Germinal center (tissue), 1 donor: ENCODE results near the gene ADAM12.

Experiments used
- DNase-seq: peaks from one replicate; pipeline ENCODE4 v3.0.0; 2012; ENCODE audit warnings: mixed read lengths, low spot score

Gene ADAM12, protein sequence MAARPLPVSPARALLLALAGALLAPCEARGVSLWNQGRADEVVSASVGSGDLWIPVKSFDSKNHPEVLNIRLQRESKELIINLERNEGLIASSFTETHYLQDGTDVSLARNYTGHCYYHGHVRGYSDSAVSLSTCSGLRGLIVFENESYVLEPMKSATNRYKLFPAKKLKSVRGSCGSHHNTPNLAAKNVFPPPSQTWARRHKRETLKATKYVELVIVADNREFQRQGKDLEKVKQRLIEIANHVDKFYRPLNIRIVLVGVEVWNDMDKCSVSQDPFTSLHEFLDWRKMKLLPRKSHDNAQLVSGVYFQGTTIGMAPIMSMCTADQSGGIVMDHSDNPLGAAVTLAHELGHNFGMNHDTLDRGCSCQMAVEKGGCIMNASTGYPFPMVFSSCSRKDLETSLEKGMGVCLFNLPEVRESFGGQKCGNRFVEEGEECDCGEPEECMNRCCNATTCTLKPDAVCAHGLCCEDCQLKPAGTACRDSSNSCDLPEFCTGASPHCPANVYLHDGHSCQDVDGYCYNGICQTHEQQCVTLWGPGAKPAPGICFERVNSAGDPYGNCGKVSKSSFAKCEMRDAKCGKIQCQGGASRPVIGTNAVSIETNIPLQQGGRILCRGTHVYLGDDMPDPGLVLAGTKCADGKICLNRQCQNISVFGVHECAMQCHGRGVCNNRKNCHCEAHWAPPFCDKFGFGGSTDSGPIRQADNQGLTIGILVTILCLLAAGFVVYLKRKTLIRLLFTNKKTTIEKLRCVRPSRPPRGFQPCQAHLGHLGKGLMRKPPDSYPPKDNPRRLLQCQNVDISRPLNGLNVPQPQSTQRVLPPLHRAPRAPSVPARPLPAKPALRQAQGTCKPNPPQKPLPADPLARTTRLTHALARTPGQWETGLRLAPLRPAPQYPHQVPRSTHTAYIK

GRCh38 chr10:126387931-126388911, at the start of gene ADAM12:
Gene ADAM12 (minus strand): TSS chr10:126388477. CDS start chr10:126388145, 332 bp downstream.
- DNase-seq, result no peak

DNA sequence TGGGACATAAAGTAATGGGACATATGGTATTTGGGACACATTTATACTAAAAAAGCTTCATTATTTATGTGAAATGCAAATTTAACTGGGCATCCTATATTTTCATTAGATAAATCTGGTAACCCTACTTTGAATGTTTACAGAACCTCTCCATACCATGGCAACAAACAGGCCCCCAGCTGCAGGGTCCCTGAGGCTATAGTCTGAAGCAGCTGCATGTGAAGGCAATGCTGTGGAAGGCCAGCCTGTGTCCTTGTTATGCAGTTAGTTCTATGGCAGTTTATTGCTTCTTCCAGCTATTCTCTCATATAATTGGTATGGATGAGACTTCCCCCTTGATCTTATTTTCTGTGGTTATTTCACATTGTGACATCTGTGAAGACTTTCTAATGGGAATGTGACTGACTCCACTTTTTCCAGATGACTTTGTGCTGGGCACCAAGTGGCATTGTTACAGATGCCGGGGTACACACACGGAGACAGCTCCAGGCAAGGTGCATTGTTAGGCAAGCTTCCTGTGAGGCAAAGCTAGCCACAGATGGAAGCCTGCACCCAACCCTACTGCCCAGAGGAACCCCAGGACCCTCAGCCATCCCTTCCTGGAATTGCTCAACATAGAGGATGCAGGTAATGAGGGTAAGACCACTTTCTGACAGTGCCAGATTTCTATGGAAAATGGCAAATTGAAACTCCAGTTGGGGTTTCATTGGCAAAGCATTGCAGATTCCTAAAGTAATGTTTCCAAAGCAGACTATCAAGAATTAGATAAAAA, 49.5 kb upstream of the ADAM12 start:
- no peak for DNase-seq

GRCh38 chr10:126434235-126434634, 46.0 kb upstream of the ADAM12 start:
- DNase-seq, result no peak

- no peak for DNase-seq
These were observed 45.1 kb upstream of the ADAM12 start for GRCh38 chr10:126433351-126433750.

GRCh38 chr10:126432507-126432906, 44.2 kb upstream of the ADAM12 start:
- no peak for DNase-seq

GRCh38 chr10:126431816-126432215, 43.5 kb upstream of the ADAM12 start:
- no peak for DNase-seq

DNA sequence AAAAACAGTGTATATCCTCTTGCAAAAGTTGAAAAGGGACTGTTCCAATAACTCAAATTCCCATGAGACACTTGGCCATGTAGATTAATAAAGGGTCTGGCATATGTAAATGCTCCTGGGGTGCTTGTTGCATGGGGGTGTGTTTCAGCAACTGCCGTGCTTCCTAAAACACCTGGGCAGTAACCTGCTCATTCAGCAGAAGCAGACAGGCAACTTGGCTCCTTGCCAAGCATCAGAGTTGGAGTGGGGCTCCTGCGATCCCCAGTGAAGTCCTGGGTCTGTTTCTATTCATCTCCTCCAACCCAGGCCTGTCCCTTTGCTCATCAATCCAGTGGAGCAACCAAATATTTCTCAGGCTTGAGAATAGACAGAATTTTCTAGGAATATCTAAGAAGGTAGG, 42.2 kb upstream of the ADAM12 start:
- no peak for DNase-seq

DNA sequence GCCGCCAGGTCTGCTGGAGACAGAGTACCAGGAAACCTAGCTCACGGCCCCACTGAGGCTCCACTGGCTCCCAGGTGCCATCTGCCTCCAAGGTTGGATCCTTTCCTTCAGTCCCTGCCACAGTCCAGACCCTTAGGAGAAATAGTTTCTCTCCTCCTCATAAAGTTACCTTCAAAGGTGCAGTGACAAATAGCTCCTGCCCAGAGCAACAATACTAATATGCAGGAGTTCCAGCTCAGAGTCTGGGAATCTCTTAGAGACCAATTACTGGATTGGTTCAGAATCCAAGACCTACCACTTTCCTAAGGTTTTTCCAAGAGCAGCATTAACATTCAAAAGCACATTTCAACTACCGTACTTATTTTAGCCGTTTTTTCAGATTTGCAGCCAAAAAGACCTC, 41.0 kb upstream of the ADAM12 start:
- DNase-seq, result no peak

DNA sequence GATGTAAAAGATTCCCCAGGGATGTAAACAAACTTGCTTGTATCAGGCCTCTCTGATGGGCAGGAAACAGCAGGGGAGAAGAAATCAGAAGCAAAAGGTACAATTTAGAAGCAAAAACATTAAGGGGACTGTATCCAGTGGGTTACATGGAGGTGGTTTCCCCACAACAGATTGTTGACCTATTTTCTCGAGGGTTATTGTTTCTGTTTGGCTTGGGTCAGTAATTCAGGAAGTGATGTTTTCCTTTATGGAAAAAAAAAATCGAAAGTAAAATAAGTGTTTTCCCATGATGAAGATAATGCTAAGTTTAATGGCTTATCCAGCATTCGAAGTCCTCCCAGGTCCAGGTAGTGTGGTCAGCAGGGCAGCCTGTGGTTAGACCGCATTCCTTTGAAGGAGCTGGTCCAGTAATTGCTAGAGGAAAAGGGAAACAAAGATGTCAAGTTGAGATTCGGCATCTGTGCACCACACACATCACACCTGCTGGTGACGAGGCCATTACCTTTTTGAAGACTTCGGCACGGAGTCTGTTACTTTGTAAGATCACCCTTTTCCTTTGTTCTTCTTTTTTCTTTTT, 37.3 kb upstream of the ADAM12 start:
- no peak for DNase-seq

DNA sequence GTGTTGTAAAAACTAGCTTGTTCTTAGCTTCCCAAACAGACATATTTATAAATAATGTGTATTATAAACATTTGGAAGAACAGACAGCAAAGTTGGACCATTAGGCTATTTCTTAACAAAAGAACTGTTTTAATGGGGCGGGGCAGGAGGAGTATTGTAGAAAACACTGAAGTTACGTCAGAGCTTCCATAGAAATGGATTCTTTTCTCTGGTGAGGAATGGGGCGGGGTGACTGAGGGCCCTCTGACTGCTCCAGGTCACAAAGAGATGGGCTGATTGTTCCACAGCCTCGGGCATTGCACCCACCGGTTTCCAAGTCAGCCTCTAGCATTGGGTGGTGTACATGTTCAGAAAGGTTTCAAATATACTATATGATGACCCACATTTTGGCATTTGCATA, 36.8 kb upstream of the ADAM12 start:
- no peak for DNase-seq

- no peak for DNase-seq
These were observed 35.6 kb upstream of the ADAM12 start for GRCh38 chr10:126423732-126424491.

- DNase-seq, result no peak
These were observed 34.3 kb upstream of the ADAM12 start for GRCh38 chr10:126422567-126422966.

GRCh38 chr10:126421756-126422256, 33.5 kb upstream of the ADAM12 start:
- DNase-seq, result no peak

DNA sequence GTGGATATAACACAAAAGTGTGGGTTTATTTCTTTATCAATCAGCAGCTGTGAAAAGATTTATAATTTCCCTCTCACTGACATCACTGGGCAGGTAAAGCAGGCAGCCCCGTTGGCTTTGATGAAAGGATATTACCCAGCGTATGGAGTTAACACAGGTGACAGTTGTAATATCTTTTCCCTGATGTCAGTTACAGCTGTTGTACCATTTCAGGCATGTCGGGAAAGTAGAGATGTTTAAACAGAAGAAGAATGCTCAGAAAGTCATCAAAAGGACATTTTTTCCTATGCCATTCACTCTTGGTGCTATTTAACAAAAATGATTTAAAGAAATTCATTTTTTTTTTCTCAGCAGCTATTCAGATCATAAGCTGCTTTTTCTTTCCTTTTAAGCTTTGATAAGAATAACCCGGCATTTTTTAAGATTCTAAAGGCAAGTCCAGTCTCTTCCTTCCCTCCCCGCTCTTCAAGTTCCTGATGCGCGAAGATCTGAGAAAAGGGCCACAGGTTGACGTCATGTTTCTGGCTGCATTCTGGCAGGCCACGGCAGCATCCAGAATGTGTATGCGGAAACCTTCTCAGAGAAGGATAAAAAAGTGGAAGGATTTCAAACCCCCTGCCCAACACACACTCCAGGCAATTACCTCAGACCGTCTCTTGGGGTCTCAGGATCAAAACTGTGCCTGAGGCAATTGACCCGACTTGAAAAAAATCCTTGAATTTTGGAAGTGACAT, 32.5 kb upstream of the ADAM12 start:
- no peak for DNase-seq

DNA sequence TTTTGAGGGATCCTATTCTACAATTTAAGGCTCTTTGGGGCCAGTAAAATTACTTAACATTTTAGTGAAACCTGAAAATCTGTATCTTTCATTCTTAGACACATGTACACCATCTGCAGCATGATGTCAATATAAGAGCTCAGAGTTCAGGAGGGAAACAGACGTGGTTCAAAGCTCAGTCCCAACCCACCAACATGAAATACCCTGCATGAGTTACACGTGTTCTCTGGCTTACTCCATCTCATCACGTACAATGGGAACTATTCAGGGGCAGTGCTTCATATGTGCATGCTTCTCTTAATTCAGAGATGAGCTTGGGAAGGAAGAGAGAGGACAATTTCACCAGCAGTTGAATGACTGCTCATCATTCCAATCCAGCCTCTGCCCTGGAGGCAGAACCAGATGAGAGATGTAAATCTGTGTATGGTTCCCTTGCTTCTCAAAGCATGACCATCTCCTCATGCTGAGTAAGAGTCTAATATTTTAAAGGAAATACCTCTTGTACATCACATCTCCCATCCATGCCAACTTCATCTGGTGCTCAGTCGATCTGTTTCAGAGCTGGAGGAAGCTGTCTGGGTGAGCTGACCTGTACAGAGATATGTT, 29.0 kb upstream of the ADAM12 start:
- DNase-seq, result no peak

- DNase-seq, result no peak
These were observed 21.5 kb upstream of the ADAM12 start for GRCh38 chr10:126409821-126410220.

DNA sequence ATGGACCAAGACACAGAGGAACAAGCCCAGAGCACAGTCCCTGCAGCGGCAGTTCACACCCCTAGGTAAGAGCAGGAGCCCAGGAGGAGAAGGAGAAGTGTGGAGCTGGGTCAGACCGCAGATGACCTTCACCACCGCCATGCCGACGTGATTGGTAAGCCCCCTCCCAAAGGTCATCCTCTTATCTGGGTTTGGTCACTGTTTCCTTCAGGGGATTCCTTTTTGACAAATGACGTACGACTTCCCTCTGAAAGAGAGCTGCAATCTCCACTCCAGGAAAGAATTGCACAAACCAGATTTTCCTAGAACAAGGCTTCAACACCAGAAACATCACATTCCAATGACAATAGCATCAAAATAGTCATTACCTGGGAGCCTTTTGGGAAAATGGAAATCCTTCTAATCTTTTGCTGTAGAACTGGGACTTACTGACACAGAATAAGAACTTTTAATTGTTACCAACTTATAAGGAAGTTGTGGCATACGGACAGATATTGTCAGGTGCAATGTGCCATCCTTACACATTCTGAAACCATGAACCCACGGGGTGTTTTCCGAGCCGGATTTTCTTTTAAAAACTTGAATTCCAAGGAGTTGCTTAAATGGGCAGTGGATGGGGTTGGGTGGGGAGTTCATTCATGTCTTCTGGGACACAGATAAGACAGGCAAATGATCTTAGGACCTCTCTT, 20.8 kb upstream of the ADAM12 start:
- DNase-seq, result no peak

DNA sequence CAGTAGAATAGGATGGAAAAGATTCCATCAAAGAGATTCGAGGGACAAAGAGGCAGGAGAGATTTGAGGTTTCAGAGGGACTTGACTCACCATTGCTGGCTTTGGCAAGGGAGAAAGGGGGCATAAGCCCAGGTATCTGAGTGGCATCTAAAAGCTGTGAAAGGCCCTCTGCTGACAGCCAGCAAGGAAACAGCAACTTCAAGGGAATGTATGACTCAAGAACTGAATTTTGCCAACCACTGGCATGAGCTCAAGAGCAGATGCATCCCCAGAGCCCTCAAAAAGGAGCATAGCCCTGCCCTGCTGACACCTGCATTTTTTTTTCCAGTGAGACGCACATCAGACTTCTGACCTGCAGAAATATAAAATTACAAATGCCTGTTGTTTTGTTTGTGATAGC, 19.6 kb upstream of the ADAM12 start:
- DNase-seq, result no peak
